HEK293 (cell line): ENCODE measurements around the gene BRSK1.

Source experiments
- TF ChIP-seq, protein P1 (sequence below): fragments of 450-650 bp; formaldehyde crosslinking; IDR thresholded peaks from 2 replicates; pipeline ENCODE4 v1.5.1; 2016; ENCODE audit warnings: missing biosample characterization, missing genetic modification characterization
- TF ChIP-seq, protein P2 (sequence below): fragments of 450-650 bp; formaldehyde crosslinking; IDR thresholded peaks from 2 replicates; pipeline ENCODE4 v1.5.1; 2017; ENCODE audit warnings: missing biosample characterization, missing genetic modification characterization
- TF ChIP-seq, protein P3 (sequence below): fragments of 450-650 bp; formaldehyde crosslinking; IDR thresholded peaks from 2 replicates; pipeline ENCODE4 v1.5.1; 2016; ENCODE audit warnings: missing biosample characterization, missing genetic modification characterization, low read depth
- TF ChIP-seq, protein P4 (sequence below): fragments of 450-650 bp; formaldehyde crosslinking; IDR thresholded peaks from 2 replicates; pipeline ENCODE4 v1.5.1; 2016; ENCODE audit warnings: missing biosample characterization, missing genetic modification characterization, borderline replicate concordance

DNA sequence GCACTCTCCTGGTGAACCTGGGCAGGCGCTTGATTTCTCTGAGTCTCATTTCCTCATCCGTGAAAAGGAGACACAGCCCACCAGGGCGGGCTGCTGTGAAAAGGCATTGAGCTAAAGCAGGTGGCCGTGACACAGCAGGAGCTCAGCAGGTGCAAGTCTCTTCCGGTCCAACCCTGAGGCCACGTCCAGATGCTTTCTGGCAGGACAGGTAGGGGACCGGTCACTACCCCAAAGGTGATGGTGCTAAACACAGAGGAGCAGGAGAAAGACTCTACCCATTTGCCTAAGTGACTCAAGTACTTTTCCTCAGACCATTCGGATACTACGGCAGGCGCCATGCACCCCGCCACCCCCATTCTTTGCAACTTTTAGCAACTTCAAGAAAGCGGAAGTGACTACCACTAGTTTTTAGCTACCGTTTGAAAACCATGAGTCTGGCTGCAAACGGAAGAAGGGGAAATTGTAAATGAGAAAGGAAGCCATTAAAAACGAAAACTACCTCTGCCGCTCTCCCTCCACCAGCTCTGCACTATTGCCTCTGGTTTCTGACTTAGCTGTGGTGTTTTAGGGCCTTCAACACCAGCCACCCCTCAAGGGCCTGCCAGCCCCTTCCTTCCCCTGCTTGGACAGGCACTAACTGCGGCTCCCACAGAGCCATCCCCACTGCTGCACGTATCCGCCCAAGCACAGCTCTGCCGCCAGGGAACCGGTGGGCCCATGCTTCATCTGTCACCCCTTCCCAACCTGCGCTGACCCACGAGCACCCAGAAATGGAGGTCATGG lies 29.8 kb upstream of the BRSK1 start:
- TF ChIP-seq, protein P1, sequence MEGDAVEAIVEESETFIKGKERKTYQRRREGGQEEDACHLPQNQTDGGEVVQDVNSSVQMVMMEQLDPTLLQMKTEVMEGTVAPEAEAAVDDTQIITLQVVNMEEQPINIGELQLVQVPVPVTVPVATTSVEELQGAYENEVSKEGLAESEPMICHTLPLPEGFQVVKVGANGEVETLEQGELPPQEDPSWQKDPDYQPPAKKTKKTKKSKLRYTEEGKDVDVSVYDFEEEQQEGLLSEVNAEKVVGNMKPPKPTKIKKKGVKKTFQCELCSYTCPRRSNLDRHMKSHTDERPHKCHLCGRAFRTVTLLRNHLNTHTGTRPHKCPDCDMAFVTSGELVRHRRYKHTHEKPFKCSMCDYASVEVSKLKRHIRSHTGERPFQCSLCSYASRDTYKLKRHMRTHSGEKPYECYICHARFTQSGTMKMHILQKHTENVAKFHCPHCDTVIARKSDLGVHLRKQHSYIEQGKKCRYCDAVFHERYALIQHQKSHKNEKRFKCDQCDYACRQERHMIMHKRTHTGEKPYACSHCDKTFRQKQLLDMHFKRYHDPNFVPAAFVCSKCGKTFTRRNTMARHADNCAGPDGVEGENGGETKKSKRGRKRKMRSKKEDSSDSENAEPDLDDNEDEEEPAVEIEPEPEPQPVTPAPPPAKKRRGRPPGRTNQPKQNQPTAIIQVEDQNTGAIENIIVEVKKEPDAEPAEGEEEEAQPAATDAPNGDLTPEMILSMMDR (tag by site-specific recombination): no peak
- TF ChIP-seq, protein P2, sequence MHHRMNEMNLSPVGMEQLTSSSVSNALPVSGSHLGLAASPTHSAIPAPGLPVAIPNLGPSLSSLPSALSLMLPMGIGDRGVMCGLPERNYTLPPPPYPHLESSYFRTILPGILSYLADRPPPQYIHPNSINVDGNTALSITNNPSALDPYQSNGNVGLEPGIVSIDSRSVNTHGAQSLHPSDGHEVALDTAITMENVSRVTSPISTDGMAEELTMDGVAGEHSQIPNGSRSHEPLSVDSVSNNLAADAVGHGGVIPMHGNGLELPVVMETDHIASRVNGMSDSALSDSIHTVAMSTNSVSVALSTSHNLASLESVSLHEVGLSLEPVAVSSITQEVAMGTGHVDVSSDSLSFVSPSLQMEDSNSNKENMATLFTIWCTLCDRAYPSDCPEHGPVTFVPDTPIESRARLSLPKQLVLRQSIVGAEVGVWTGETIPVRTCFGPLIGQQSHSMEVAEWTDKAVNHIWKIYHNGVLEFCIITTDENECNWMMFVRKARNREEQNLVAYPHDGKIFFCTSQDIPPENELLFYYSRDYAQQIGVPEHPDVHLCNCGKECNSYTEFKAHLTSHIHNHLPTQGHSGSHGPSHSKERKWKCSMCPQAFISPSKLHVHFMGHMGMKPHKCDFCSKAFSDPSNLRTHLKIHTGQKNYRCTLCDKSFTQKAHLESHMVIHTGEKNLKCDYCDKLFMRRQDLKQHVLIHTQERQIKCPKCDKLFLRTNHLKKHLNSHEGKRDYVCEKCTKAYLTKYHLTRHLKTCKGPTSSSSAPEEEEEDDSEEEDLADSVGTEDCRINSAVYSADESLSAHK: no peak
- TF ChIP-seq, protein P3, sequence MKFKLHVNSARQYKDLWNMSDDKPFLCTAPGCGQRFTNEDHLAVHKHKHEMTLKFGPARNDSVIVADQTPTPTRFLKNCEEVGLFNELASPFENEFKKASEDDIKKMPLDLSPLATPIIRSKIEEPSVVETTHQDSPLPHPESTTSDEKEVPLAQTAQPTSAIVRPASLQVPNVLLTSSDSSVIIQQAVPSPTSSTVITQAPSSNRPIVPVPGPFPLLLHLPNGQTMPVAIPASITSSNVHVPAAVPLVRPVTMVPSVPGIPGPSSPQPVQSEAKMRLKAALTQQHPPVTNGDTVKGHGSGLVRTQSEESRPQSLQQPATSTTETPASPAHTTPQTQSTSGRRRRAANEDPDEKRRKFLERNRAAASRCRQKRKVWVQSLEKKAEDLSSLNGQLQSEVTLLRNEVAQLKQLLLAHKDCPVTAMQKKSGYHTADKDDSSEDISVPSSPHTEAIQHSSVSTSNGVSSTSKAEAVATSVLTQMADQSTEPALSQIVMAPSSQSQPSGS (tag by site-specific recombination): no peak
- TF ChIP-seq, protein P4, sequence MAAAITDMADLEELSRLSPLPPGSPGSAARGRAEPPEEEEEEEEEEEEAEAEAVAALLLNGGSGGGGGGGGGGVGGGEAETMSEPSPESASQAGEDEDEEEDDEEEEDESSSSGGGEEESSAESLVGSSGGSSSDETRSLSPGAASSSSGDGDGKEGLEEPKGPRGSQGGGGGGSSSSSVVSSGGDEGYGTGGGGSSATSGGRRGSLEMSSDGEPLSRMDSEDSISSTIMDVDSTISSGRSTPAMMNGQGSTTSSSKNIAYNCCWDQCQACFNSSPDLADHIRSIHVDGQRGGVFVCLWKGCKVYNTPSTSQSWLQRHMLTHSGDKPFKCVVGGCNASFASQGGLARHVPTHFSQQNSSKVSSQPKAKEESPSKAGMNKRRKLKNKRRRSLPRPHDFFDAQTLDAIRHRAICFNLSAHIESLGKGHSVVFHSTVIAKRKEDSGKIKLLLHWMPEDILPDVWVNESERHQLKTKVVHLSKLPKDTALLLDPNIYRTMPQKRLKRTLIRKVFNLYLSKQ (tag by site-specific recombination): no peak
